ENCODE measurements around the gene BAZ1A.
"Not testable (repeated sequence)": the region's sequence is repeated elsewhere in the genome, so short reads cannot be mapped to it uniquely, and the experiment has no call there.

Gene BAZ1A

DNA sequence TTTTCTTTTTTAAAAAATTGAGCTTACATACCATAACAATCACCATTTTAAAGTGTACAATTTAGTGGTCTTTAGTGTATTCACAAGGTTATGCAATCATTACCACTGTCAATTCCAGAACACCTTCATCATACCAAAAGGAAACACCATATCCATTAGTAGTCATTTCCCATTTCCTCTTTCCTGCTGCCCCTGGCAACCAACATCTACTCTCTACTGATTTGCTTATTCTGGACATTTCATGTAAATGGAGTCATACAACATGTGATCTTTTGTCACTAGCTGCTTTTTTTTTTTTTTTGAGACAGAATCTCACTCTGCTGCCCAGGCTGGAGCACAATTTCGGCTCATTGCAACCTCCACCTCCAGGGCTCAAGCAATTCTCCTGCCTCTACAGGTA is 93.9 kb downstream of the BAZ1A start:
- DNase-seq (ENCODE audit: low read depth in 2 of 2): no peak

DNA sequence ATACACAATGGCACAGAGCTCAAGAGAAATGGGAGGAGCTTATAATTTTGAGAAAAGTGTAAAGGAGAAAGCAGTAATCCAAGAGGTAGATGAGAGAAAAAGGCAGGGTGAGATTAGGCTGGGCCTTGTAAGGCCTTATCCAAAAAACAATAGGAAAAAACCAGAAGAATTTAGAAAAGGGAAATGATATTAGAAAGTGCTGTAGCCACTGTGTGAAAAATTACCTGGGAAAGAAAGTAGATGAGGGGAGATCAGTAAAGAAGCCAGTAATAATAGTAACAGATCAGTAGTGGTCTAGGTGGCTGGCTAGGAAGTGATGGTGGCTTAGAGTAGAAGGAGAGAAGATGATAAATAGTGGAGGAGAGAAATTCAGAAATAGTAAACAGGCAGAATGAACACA is 94.5 kb downstream of the BAZ1A start:
- no peak for DNase-seq (ENCODE audit: low read depth in 2 of 2)

DNA sequence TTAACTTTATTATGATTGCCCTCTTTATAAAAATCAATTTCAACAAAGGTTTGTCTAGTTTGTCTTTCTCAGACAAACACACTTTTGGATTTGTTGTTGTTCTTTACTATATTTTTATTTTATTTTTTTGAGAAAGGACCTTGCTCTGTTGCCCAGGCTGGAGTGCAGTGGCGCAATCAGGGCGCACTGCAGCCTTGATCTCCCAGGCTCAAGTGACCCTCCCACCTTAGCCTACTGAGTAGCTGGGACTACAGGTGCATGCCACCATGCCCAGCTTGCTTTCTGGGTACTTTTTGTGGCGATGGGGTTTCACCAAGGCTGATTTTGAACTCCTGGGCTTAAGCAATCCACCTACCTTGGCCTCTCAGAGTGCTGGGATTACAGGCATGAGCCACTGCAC is 96.4 kb downstream of the BAZ1A start:
- no peak for DNase-seq (ENCODE audit: low read depth in 2 of 2)

DNA sequence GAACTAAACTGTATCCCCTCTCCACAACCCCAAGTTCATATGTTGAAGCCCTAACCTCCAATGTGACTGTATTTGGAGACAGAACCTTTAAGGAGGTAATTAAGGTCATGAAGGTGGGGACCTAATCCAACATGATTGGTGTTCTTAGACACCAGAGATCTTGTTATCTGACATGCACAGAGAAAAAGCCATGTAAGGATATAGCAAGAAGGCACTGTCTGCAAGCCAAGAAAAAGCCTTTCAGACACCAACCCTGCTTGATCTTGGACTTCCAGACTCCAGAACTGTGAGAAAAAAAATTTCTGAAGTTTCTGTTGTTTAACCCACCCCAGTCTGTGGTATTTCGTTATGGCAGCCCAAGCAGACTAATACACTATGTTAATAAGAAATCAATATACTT is 98.5 kb downstream of the BAZ1A start:
- DNase-seq (ENCODE audit: low read depth in 2 of 2): no peak

DNA sequence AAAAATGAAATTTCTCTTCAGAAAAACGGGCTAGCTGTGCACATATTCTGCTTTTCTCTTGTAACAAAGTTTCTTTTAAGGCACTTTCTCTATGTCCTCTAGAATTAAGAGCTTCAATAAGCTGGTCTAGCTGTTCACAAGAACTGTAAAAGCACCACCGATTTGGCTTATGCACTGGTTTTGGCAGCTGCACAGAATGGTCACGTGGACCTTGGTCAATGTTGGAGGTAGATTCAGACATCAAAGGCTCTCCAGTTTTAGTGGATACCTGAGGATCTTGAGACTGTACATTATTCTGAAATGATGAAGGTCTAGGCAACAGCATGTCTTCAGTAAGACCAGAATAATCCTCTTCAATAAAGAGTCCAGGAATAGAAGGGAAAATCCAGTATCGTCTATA is 99.2 kb downstream of the BAZ1A start:
- no peak for DNase-seq (ENCODE audit: low read depth in 2 of 2)

DNA sequence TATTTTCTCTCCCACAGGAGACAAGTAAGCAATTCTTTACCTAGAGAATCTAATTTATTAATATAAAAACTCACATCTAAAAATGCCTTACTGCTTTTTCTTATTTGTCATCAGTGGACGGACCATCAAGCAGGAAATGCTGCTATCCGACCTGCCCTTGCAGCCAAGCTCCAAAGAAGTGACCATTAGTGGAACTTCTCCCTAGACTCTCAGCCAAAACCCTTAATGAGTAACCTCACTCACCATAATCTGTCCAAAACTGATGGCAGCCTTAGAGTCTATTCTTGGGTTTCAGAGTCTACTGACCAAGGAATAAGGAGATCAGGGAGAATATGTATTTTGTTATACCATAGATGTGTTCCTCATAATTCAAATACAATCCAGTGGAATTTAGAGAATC is 99.8 kb downstream of the BAZ1A start:
- DNase-seq (ENCODE audit: low read depth in 2 of 2): no peak

DNA sequence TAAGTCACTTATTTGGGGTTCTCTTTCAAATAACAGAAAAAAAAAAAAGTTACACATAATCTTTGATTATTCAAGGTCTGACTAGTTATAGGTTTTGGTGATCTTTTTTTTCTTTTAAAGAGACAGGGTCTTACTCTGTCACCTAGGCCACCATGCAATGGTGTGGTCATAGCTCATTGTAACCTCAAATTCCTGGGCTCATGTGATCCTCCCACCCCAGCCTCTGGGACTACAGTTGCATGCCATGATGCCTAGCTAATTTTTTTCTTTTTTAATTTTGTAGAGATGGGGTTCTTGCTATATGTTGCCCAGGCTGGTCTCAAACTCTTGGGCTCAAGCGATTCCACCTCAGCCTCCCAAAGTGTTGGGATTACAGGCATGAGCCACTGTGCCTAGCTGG is 104.3 kb downstream of the BAZ1A start:
- DNase-seq (ENCODE audit: low read depth in 2 of 2): no peak

DNA sequence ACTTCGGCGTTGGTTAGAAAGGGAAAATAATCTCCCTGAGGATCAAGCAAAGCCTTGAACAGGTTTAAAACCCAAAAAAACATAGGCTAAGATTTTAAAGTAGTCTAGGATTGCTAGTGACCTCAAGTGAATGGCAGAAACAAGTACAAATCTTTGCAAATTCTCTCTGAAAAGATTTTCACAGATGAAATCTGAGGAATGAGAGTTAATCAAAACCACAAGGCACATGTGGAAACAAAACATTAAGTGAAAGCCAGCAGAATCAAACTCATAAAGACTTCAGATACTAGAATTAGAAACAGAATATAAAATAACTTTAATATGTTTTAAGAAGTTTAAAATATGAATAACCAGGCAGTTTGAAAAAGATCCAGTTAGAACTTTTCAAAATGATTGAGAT is 108.6 kb downstream of the BAZ1A start:
- DNase-seq (ENCODE audit: low read depth in 2 of 2): no peak

DNA sequence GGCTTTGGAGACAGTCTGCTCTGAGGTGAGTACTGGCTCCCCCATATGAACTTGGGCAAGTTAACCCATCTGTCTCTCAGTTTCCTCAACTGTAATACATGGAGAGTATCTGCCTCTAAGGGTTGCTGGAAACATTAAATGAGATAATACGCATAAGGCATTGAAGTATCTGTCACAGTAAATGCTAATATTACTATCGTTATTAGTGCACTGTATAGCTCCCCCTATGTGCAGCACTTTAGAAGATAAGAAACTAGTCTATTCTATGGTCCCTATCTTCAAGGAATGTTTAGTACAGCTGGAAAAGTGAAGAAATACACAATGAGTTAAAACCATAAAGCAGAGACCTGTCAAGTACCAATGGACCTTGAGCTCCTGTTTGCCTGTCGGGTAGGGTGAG is 109.1 kb downstream of the BAZ1A start:
- no peak for DNase-seq (ENCODE audit: low read depth in 2 of 2)

DNA sequence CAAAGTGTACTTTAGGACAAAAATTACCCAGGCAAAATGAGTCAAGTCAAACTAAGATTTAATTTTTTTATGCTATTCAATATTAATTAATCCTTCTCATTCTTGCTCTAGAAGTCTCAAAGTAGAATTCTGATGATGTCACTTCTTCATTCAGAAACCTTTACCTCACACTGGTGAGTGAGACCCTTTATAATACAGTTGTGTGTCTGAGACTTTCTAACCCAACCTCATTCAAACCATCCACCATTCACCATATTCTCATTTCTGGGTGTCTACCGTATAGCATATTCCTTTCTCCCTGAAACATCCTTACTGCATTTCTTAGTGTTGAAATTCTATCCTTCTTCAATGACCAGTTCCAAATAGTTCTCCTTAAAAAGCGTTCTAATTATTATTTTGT is 119.9 kb downstream of the BAZ1A start:
- DNase-seq (ENCODE audit: low read depth in 2 of 2): no peak

DNA sequence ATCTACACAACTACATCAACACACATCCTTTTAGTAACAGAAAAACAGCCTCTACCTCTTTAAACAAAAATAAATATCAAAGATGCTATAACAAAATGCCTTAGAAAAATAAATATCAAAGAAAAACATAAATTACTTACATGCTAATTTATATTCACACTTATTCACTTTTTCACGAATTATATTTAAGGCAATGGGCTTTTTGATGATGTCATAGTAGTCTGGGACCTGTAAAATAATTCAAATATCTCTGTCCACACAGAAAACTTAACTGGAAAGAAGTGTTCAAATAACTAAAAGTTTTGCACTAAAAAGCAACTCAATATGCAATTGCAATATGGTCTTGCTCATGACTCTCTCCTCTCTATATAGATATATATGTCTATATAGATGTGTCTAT is 120.5 kb downstream of the BAZ1A start:
- no peak for DNase-seq (ENCODE audit: low read depth in 2 of 2)

DNA sequence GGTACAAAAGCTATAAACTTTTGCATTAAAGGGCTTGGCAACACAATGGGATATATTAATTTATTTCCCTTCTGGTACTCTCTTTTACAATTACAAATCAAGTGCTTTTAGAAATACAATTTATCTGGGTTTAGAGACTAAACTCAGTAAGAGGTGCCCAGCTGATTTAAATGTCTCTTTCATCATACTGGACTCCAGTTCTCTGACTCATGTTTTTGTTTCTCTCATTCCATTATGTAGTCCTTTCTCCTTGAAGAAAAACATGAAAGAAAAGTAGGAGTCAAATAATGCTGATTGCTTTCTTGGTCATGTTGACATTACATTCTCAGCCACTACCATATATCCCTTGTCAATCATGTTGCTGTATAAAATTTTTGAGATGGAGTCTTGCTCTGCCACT is 124.5 kb downstream of the BAZ1A start:
- DNase-seq (ENCODE audit: low read depth in 2 of 2): no peak

DNA sequence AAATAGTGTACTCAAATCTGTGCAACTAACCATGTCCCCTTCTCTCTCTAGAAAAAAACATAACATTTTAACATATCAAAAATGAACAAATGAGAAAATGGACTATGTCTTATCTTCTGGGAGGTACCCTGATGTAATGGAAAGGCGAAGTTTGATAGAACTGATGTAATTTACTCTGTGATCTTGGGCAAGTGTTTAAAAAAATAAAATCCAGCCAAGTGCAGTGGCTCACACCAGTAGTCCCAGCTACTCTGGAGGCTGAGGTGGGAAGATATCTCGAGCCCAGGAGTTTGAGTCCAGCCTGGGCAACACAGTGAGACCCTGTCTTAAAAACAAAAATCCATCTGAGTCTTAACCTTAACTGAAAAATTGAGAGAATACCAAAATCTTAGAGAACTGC is 124.9 kb downstream of the BAZ1A start:
- DNase-seq (ENCODE audit: low read depth in 2 of 2): no peak

DNA sequence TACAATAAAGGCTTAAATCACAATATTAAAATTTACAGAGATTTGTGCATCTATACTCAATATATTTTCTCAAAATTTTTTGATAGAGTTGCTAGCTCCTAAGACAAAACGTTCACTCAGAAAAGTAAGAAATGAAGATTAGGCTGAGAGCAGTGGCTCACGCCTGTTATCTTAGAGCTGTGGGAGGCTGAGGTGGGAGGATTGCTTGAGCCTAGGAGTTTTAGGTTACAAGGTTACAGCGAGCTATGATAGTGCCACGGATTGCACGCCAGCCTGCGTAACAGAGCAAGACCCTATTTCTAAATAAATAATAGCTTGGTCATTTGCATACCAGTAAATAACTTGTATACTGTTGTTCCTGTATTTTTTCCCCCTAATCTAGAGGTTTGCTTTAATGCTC is 125.8 kb downstream of the BAZ1A start:
- no peak for DNase-seq (ENCODE audit: low read depth in 2 of 2)

DNA sequence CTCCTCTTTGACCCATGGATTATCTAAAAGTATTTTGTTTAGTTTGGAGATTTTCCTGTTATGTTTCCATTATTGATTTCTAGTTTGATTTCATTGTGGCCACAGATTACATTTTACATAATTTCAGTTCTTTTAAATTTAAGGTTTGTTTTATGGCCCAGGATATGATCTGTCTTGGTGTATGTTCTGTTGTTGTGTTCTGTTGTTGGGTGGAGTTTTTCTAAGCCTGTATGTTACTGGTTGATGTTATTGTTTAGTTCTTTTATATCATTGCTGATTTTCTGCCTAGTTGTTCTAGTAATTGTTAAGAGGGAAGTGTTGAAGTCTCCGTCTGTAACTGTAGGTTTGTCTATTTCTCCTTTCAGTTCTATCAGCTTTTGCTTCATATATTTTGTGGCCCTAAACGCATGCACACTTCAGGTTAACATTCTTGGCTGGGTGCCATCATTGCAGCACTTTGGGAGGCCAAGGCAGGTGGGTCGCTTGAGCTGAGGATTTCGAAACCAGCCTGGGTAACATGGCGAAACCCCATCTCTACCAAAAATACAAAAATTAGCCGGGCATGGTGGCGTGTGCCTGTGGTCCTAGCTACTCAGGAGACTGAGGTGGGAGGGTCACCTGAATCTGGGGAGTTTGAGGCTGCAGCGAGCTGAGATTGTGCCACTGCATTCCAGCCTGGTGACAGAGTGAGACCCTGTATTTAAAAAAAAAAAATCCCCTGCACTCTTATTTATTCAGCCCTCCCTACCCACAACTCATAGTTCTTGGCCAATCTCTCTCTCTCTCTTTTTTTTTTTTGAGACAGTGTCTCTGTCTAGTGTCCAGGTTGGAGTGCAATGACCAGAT is 132.7 kb downstream of the BAZ1A start:
- no peak for DNase-seq (ENCODE audit: low read depth in 2 of 2)

DNA sequence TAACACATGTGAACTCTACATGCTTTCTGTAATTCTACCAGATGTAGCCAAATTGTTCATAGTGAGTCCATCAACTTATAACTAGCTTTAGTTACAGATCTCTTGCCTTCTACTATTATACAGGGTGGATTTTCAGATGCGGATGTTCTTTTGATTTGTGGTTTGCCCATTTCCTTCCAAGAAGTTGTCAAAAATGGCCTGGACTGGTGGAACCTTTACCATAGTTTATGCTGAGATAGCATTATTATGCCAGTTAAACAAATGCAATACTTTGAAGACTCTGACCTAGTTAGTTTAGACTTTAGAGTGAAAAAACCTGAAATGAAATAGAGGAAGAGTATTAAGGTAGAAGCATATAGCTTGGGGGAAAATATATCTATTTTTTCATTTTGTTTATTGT is 133.3 kb downstream of the BAZ1A start:
- no peak for DNase-seq (ENCODE audit: low read depth in 2 of 2)

DNA sequence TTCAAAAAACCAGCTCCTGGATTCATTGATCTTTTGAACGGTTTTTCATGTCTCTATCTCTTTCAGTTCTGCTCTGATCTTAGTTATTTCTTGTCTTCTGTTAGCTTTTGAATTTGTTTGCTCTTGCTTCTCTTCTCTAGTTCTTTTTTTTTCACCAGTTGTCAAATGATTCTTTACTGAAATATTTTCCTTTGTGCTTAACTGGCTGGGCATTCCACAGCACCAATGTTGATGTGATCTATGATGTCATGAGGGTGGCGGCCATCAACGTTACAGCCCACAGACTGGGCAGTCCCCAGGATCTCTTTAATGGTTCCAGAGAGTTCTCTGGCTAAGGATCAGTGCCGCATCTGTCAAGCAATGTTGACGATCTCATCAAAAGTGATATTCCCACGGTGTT is 135.0 kb downstream of the BAZ1A start:
- not testable (repeated sequence) for DNase-seq (ENCODE audit: low read depth in 2 of 2)

DNA sequence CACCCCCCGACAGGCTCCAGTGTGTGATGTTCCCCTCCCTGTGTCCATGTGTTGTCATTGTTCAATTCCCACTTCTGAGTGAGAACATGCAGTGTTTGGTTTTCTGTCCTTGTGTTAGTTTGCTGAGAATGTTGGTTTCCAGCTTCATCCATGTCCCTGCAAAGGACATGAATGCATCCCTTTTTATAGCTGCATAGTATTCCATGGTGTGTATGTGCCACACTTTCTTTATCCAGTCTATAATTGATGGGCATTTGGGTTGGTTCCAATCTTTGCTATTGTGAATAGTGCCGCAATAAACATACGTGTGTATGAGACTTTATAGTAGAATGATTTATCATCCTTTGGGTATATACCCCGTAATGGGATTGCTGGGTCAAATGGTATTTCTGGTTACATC is 138.1 kb downstream of the BAZ1A start:
- DNase-seq (ENCODE audit: low read depth in 2 of 2): not testable (repeated sequence)

DNA sequence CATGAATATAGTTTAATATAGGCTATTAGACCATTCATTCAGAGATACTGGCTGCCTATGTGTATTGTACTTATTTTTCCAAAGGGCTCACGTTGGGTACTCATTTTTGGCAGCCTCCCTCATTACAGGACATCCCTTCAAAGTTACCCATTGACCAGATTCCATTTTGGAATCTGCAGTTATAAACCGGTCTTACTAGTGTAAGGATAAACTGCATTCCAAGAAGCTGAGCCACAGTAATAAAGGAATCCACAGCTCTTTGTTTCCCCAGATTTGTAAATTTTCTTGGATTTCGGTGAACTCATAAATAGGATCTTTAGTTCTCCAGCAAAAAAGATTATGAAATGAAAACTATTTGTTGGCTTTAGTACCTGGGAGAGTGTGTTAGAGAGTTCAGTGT is 141.9 kb downstream of the BAZ1A start:
- DNase-seq (ENCODE audit: low read depth in 2 of 2): no peak

DNA sequence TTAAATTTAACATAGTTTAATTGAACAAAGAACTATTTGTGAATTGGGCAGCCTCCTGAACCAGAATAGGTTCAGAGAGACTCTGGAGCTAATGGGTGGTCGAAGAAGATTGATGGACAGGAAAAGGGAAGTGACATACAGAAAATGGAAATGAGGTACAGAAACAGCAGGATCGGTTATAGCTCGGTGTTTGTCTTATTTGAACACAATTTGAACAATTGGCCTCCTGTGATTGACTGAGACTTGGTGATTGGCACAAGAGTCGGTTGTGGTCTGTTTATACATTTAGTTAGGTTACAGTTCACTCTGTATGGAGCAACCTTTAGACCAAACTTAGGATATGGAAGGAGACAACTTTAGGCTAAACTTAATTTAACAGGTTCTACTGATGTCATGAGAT is 142.4 kb downstream of the BAZ1A start:
- DNase-seq (ENCODE audit: low read depth in 2 of 2): no peak

DNA sequence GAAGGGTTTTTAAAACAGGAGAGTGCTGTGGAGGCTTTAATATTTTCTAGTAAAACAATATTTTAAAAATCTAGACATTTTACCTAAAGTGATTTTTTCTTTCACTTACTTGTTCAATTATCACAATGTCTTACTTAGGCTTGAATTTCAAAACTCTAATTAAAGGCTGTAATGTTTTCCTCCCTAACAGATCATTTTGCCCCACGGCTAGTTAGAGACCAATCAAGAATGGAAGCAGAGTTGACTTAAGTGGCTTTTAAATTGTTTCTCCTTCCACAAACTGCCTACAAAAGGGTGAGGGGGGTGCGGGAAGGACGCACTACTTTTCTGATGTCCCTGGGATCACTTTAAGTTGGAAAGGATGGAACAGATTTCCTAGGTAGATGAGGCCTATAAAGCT is 151.3 kb downstream of the BAZ1A start:
- no peak for DNase-seq (ENCODE audit: low read depth in 2 of 2)

DNA sequence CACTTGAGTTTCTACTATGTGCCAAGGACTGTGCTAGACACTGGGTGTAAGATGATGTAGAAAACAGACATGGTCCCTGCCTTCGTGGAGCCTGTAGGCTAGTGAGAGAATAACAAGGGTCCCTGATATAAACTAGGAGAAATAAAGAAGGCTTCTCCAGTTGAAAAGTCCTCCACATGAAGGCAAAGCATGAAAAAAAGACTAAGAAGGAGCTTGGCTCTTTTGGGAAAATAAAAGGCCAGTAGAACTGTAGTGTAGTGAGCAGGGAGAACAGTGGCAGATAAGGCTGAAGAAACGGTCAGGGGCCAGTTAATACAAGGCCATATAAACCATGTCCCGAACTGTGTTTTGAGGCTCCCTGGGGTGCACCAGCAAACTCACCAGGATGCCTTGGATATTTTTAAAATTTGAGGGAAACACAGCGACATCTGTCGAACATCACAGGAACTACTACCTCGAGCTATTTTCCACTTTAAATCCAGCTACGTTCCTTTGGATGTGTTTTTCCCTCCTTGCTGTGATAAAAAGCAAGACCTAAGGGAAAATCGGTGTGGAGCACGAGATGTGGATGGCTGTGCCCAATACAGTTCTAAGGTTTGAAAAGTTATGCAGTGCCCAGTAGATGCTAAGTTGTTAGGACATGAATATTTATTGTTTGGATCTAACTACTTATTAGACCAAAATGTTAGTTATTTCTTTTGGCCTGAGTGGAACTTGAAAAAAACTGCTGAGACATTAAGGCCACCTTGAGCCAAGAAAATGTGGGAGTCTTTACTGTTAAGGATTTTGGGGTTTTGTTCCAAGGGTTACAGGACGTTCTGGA is 152.2 kb downstream of the BAZ1A start:
- no peak for DNase-seq (ENCODE audit: low read depth in 2 of 2)

DNA sequence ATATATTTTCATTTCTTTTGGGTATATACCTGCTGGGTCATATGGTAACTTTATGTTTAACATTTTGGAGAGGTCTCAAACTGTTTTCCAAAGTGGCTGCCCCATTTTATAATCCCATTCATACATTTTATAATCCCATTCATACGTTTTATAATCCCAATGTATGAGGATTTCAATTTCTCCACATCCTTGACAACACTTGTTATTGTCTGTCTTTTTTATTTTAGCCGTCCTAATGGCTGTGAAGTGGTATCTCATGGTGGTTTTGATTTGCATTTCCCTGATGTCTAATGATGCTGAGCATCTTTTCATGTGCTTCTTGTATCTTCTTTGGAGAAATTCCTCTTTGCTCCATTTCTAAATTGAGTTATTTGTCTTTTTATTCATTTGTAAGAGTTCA is 154.0 kb downstream of the BAZ1A start:
- no peak for DNase-seq (ENCODE audit: low read depth in 2 of 2)

Data from stimulated activated CD8-positive, alpha-beta memory T cell treated with anti-CD3 and anti-CD28 coated beads, Interleukin-7, amount 100 ng/mL, for 1 hour (primary cell).